Mesothelial cell of epicardium (in vitro differentiated cells): Measurements from ENCODE around the gene RAB40C. TPM values are rescaled to one million over a fixed set of nuclear protein-coding genes. Genes with fewer than 3 reads are reported as not detected.

Experiments
- DNase-seq, 2 experiments: peaks; one replicate each; pipeline ENCODE4 v3.0.0; 2021; ENCODE audit warnings: low spot score in 2 of 2; ENCODE audit not compliant: unreplicated experiment in 2 of 2
- H3K27ac Mint-ChIP-seq: 2 replicates; pipeline ENCODE4 v1.8.0; 2021; ENCODE audit warnings: mixed read lengths
- H3K27me3 Mint-ChIP-seq: 2 replicates; pipeline ENCODE4 v1.8.0; 2021; ENCODE audit warnings: low read depth, mixed read lengths
- H3K36me3 Mint-ChIP-seq: 2 replicates; pipeline ENCODE4 v1.8.0; 2021; ENCODE audit warnings: mixed read lengths
- H3K4me1 Mint-ChIP-seq: 2 replicates; pipeline ENCODE4 v1.8.0; 2021; ENCODE audit warnings: mixed read lengths
- H3K4me3 Mint-ChIP-seq: 2 replicates; pipeline ENCODE4 v1.8.0; 2021; ENCODE audit warnings: mild to moderate bottlenecking, moderate library complexity, mixed read lengths
- H3K9me3 Mint-ChIP-seq: 2 replicates; pipeline ENCODE4 v1.8.0; 2021; ENCODE audit warnings: mixed read lengths
- CTCF ChIP-seq: fragments of 200-600 bp; sonication (generic); IDR thresholded peaks from one replicate; pipeline ENCODE4 v1.5.0; 2021; ENCODE audit warnings: antibody characterized with exemption; ENCODE audit not compliant: unreplicated experiment
- microRNA-seq: library from miRNA; unstranded; fragments of <30 nt; microRNA quantifications from one replicate; pipeline ENCODE4 v1.2.0, GENCODE V29; 2021; ENCODE audit warnings: inconsistent platforms, mixed read lengths
- total RNA-seq: library from RNA; stranded (reverse); gene quantifications from 3 replicates; pipeline ENCODE4 v1.2.1, GENCODE V29; 2021

Gene RAB40C
- total RNA-seq, 1 donor from 2014 or later, result 25.5 TPM

- TF ChIP-seq CTCF, result no peak
- H3K27ac Mint-ChIP-seq, result no peak overlapping the region
- no peaks in the 10 kb centered on the region for H3K36me3 Mint-ChIP-seq
- peaks cover 10% of the 10 kb centered on the region for H3K27me3 Mint-ChIP-seq
- H3K4me3 Mint-ChIP-seq, result no peak overlapping the region
- DNase-seq, result no peak
- H3K9me3 Mint-ChIP-seq, result no peaks in the 10 kb centered on the region
- H3K4me1 Mint-ChIP-seq, result peaks cover 12% of the 10 kb centered on the region
Observed at GRCh38 chr16:676565-676902, 86.7 kb downstream of the RAB40C start.

GRCh38 chr16:676913-677312 is 87.0 kb downstream of the RAB40C start:
- DNase-seq, result no peak
- H3K27ac Mint-ChIP-seq, result no peak overlapping the region
- H3K4me3 Mint-ChIP-seq, result no peak overlapping the region
- peaks cover 10% of the 10 kb centered on the region for H3K27me3 Mint-ChIP-seq
- H3K9me3 Mint-ChIP-seq, result no peaks in the 10 kb centered on the region
- no peak for TF ChIP-seq CTCF
- H3K36me3 Mint-ChIP-seq, result peaks cover 4% of the 10 kb centered on the region
- H3K4me1 Mint-ChIP-seq, result peaks cover 15% of the 10 kb centered on the region

- no peak for DNase-seq
- peaks cover 10% of the 10 kb centered on the region for H3K27me3 Mint-ChIP-seq
- H3K4me1 Mint-ChIP-seq, result peaks cover 17% of the 10 kb centered on the region
- TF ChIP-seq CTCF, result no peak
- H3K27ac Mint-ChIP-seq, result no peak overlapping the region
- peaks cover 8% of the 10 kb centered on the region for H3K36me3 Mint-ChIP-seq
- H3K4me3 Mint-ChIP-seq, result no peak overlapping the region
- no peaks in the 10 kb centered on the region for H3K9me3 Mint-ChIP-seq
Observed at GRCh38 chr16:677316-678190, 87.7 kb downstream of the RAB40C start.

- Mint-ChIP-seq H3K4me3 (no peak overlapping the region), H3K9me3 (no peaks in the 10 kb centered on the region)
- no peak for DNase-seq
Observed at GRCh38 chr16:678209-678857, 88.5 kb downstream of the RAB40C start.

More at GRCh38 chr16:678209-678857, 88.5 kb downstream of the RAB40C start:
- Mint-ChIP-seq H3K4me1 (peaks cover 19% of the 10 kb centered on the region), H3K27ac (no peak overlapping the region), H3K36me3 (peaks cover 9% of the 10 kb centered on the region), H3K27me3 (peaks cover 10% of the 10 kb centered on the region)
- no peak for TF ChIP-seq CTCF

Small RNA genes within 50 kb of the gene (microRNA-seq; reads per million reads assigned to microRNA genes)
- gene MIR3176, result 1.2 reads per million

Other genes starting within 250 kb of the RAB40C start
- 31.1 to 34.0 TPM (median 33.2 TPM) in 3 replicates for gene AXIN1, start 237.3 kb upstream of the RAB40C start, total RNA-seq
- 75.3 to 75.9 TPM (median 75.9 TPM) in 3 replicates for gene MRPL28, start 219.5 kb upstream of the RAB40C start, total RNA-seq
- gene PGAP6, start 208.1 kb upstream of the RAB40C start, total RNA-seq, result 48.6 to 51.4 TPM (median 49.0 TPM) in 3 replicates
- gene NME4, start 192.9 kb upstream of the RAB40C start, total RNA-seq, result 252 to 258 TPM (median 253 TPM) in 3 replicates
- gene DECR2, start 188.2 kb upstream of the RAB40C start, total RNA-seq, result 29.3 to 35.4 TPM (median 31.2 TPM) in 3 replicates
- 53.9 to 68.8 TPM (median 59.7 TPM) in 3 replicates for gene RAB11FIP3, start 164.4 kb upstream of the RAB40C start, total RNA-seq
- gene CAPN15, start 62.4 kb upstream of the RAB40C start, total RNA-seq, result 48.2 to 49.1 TPM (median 48.7 TPM) in 3 replicates
- 0.25 TPM in 1 of 3 replicates, not detected in the others for gene PRR35, start 29.7 kb upstream of the RAB40C start, total RNA-seq
- 2.3 to 3.0 TPM (median 2.7 TPM) in 3 replicates for gene NHLRC4, start 23.1 kb upstream of the RAB40C start, total RNA-seq
- 78.5 to 86.7 TPM (median 84.8 TPM) in 3 replicates for gene PIGQ, start 20.1 kb upstream of the RAB40C start, total RNA-seq
- 0.47 to 0.94 TPM (median 0.84 TPM) in 3 replicates for gene WFIKKN1, start 40.9 kb downstream of the RAB40C start, total RNA-seq
- gene METTL26, start 46.2 kb downstream of the RAB40C start, total RNA-seq, result 72.1 to 74.0 TPM (median 73.2 TPM) in 3 replicates
- 20.5 to 24.6 TPM (median 21.7 TPM) in 3 replicates for gene MCRIP2, start 51.8 kb downstream of the RAB40C start, total RNA-seq
- 75.9 to 86.9 TPM (median 77.2 TPM) in 3 replicates for gene WDR90, start 59.3 kb downstream of the RAB40C start, total RNA-seq
- 190 to 207 TPM (median 194 TPM) in 3 replicates for gene RHOT2, start 78.1 kb downstream of the RAB40C start, total RNA-seq
- gene RHBDL1, start 85.6 kb downstream of the RAB40C start, total RNA-seq, result 5.9 to 6.1 TPM (median 6.0 TPM) in 3 replicates
- gene STUB1, start 90.3 kb downstream of the RAB40C start, total RNA-seq, result 69.4 to 79.9 TPM (median 72.5 TPM) in 3 replicates
- 46.1 to 51.2 TPM (median 46.5 TPM) in 3 replicates for gene JMJD8, start 94.3 kb downstream of the RAB40C start, total RNA-seq
- gene WDR24, start 100.3 kb downstream of the RAB40C start, total RNA-seq, result 20.6 to 22.8 TPM (median 21.9 TPM) in 3 replicates
- 0.18 to 0.85 TPM (median 0.23 TPM) in 3 replicates for gene FBXL16, start 115.7 kb downstream of the RAB40C start, total RNA-seq
- 12.8 to 15.3 TPM (median 15.1 TPM) in 3 replicates for gene METRN, start 125.1 kb downstream of the RAB40C start, total RNA-seq
- gene ANTKMT, start 131.1 kb downstream of the RAB40C start, total RNA-seq, result 26.2 to 33.8 TPM (median 27.5 TPM) in 3 replicates
- gene CCDC78, start 136.4 kb downstream of the RAB40C start, total RNA-seq, result 2.5 to 3.2 TPM (median 2.7 TPM) in 3 replicates
- gene HAGHL, start 137.0 kb downstream of the RAB40C start, total RNA-seq, result 6.4 to 8.6 TPM (median 7.4 TPM) in 3 replicates
- 39.9 to 46.0 TPM (median 45.1 TPM) in 3 replicates for gene CIAO3, start 150.9 kb downstream of the RAB40C start, total RNA-seq
- gene MSLN, start 170.7 kb downstream of the RAB40C start, total RNA-seq, result 5.0 to 5.8 TPM (median 5.7 TPM) in 3 replicates
- 21.5 to 23.0 TPM (median 21.9 TPM) in 3 replicates for gene RPUSD1, start 198.3 kb downstream of the RAB40C start, total RNA-seq
- gene CHTF18, start 198.6 kb downstream of the RAB40C start, total RNA-seq, result 85.6 to 89.2 TPM (median 87.5 TPM) in 3 replicates
- not detected in 3 replicates for gene GNG13, start 210.7 kb downstream of the RAB40C start, total RNA-seq